IMR-90 (cell line): ENCODE measurements around the gene SATB2. TPM values are rescaled to one million over a fixed set of nuclear protein-coding genes. Genes with fewer than 3 reads are reported as not detected.

Experiments
- ATAC-seq: fragments of 200-7000 bp; cut with Tn5 transposase; 2 replicates; pipeline ENCODE4 v1.9.1; 2020; ENCODE audit warnings: low read depth, mild to moderate bottlenecking, moderate library complexity
- BruUV-seq: library from RNA; stranded (reverse); fragments of 400-500 nt; replicated peaks from 2 replicates; lab custom pipeline; 2021; lab: Mats Ljungman, UMichigan
- CTCF ChIA-PET: fragments of 300-600 bp; formaldehyde crosslinking; extraction: SDS; loops from one replicate; lab custom pipeline; 2021; ENCODE audit warnings: antibody characterized with exemption; lab: Yijun Ruan, JAX
- POLR2A ChIA-PET: fragments of 300-600 bp; sonication (Branson Sonifier 250); formaldehyde crosslinking; loops from one replicate; lab custom pipeline; 2022; ENCODE audit warnings: antibody characterized with exemption; ENCODE audit not compliant: unreplicated experiment; lab: Charles Lee
- DNase-seq: peaks from one replicate; pipeline ENCODE4 v3.0.0; 2013
- H2AFZ ChIP-seq: replicated peaks from 2 replicates; pipeline ENCODE3; 2013; ENCODE audit warnings: low read length, mild to moderate bottlenecking; ENCODE audit not compliant: poor library complexity
- H2AK5ac ChIP-seq: 2 replicates; pipeline ENCODE4 v1.6.1; 2013; ENCODE audit warnings: low read depth, low read length, inconsistent platforms
- H2AK9ac ChIP-seq: replicated peaks from 2 replicates; pipeline ENCODE3; 2013; ENCODE audit warnings: mild to moderate bottlenecking, low read depth, low read length, moderate library complexity; ENCODE audit not compliant: poor library complexity
- H2BK120ac ChIP-seq: 2 replicates; pipeline ENCODE4 v1.6.1; 2013; ENCODE audit warnings: low read depth, low read length, inconsistent platforms
- H2BK15ac ChIP-seq: 3 replicates; pipeline ENCODE4 v1.6.1; 2013; ENCODE audit warnings: low read depth, low read length, inconsistent platforms
- H2BK20ac ChIP-seq: 2 replicates; pipeline ENCODE4 v1.6.1; 2013; ENCODE audit warnings: low read depth, mild to moderate bottlenecking, inconsistent platforms, low read length, moderate library complexity
- H2BK5ac ChIP-seq: 2 replicates; pipeline ENCODE4 v1.6.1; 2013; ENCODE audit warnings: mild to moderate bottlenecking, low read depth, low read length, inconsistent platforms; ENCODE audit not compliant: poor library complexity, severe bottlenecking
- H3K14ac ChIP-seq: replicated peaks from 2 replicates; pipeline ENCODE4 v1.6.1; 2013; ENCODE audit warnings: low read depth, low read length, inconsistent platforms
- H3K18ac ChIP-seq: 2 replicates; pipeline ENCODE4 v1.6.1; 2013; ENCODE audit warnings: low read depth, low read length, control low read depth
- H3K23ac ChIP-seq: 2 replicates; pipeline ENCODE4 v1.6.1; 2013; ENCODE audit warnings: low read depth, low read length, inconsistent platforms
- H3K27ac ChIP-seq: 2 replicates; pipeline ENCODE4 v1.5.1; 2013; ENCODE audit warnings: mild to moderate bottlenecking, control low read depth, low read length; ENCODE audit not compliant: insufficient read depth
- H3K27me3 ChIP-seq: 2 replicates; pipeline ENCODE4 v1.6.1; 2013; ENCODE audit warnings: low read length; ENCODE audit not compliant: control insufficient read depth, insufficient read depth
- H3K36me3 ChIP-seq: 2 replicates; pipeline ENCODE4 v1.6.1; 2013; ENCODE audit warnings: low read length, mixed read lengths; ENCODE audit not compliant: control insufficient read depth, insufficient read depth
- H3K4ac ChIP-seq: 2 replicates; pipeline ENCODE4 v1.6.1; 2013; ENCODE audit warnings: low read depth, low read length, inconsistent platforms
- H3K4me1 ChIP-seq: 2 replicates; pipeline ENCODE4 v1.6.1; 2013; ENCODE audit warnings: low read length, mixed read lengths; ENCODE audit not compliant: control insufficient read depth, insufficient read depth
- H3K4me2 ChIP-seq: 2 replicates; pipeline ENCODE4 v1.6.1; 2013; ENCODE audit warnings: low read depth, mild to moderate bottlenecking, control low read depth, low read length, moderate library complexity
- H3K4me3 ChIP-seq: 2 replicates; pipeline ENCODE4 v1.5.1; 2013; ENCODE audit warnings: low read depth, mild to moderate bottlenecking, control low read depth, low read length, moderate library complexity; ENCODE audit not compliant: insufficient read depth
- H3K56ac ChIP-seq: 2 replicates; pipeline ENCODE4 v1.6.1; 2013; ENCODE audit warnings: low read length, inconsistent platforms; ENCODE audit not compliant: insufficient read depth; ENCODE audit errors: extremely low read depth
- H3K79me1 ChIP-seq, 2 experiments: 2 replicates each; pipeline ENCODE4 v1.6.1; 2013; ENCODE audit warnings: low read length in 2 of 2, inconsistent platforms in 1 of 2, low read depth in 1 of 2
- H3K9ac ChIP-seq: 2 replicates; pipeline ENCODE4 v1.6.1; 2013; ENCODE audit warnings: low read depth, low read length, control low read depth
- H3K9me1 ChIP-seq: 2 replicates; pipeline ENCODE4 v1.6.1; 2013; ENCODE audit warnings: low read length, inconsistent platforms; ENCODE audit not compliant: insufficient read depth
- H3K9me3 ChIP-seq: 2 replicates; pipeline ENCODE4 v1.6.1; 2013; ENCODE audit warnings: low read length; ENCODE audit not compliant: control insufficient read depth, insufficient read depth
- H4K20me1 ChIP-seq: 2 replicates; pipeline ENCODE4 v1.6.1; 2013; ENCODE audit warnings: low read length, inconsistent platforms; ENCODE audit not compliant: insufficient read depth
- H4K5ac ChIP-seq: 2 replicates; pipeline ENCODE4 v1.6.1; 2013; ENCODE audit warnings: mild to moderate bottlenecking, low read depth, low read length, control low read depth
- H4K8ac ChIP-seq, 2 experiments: 2 replicates each; pipeline ENCODE4 v1.6.1; 2013; ENCODE audit warnings: low read depth in 2 of 2, low read length in 2 of 2, control low read depth in 1 of 2, inconsistent platforms in 1 of 2
- H4K91ac ChIP-seq: 2 replicates; pipeline ENCODE4 v1.6.1; 2013; ENCODE audit warnings: low read depth, low read length, inconsistent platforms; ENCODE audit not compliant: insufficient read depth
- CEBPB ChIP-seq: IDR thresholded peaks from 2 replicates; pipeline ENCODE4 v1.6.1; 2012; ENCODE audit warnings: low read depth, low read length, improper control_type of control experiment
- FOS ChIP-seq: fragments of 150-350 bp; IDR thresholded peaks from 2 replicates; pipeline ENCODE4 v1.6.1; 2016; ENCODE audit warnings: low read depth, low read length
- MAZ ChIP-seq: IDR thresholded peaks from 2 replicates; pipeline ENCODE4 v1.6.1; 2012; ENCODE audit warnings: low read depth, mild to moderate bottlenecking, low read length, improper control_type of control experiment, moderate library complexity, borderline replicate concordance
- MXI1 ChIP-seq: IDR thresholded peaks from 2 replicates; pipeline ENCODE4 v1.6.1; 2012; ENCODE audit warnings: low read depth, mild to moderate bottlenecking, low read length, moderate library complexity, borderline replicate concordance
- RCOR1 ChIP-seq: IDR thresholded peaks from 2 replicates; pipeline ENCODE4 v1.6.1; 2012; ENCODE audit warnings: mild to moderate bottlenecking, low read length, improper control_type of control experiment; ENCODE audit not compliant: insufficient replicate concordance
- RFX5 ChIP-seq: IDR thresholded peaks from 2 replicates; pipeline ENCODE4 v1.8.0; 2012; ENCODE audit warnings: low read depth, mild to moderate bottlenecking, low read length, moderate library complexity
- SMC3 ChIP-seq: fragments of 150-350 bp; IDR thresholded peaks from 2 replicates; pipeline ENCODE4 v1.6.1; 2016; ENCODE audit warnings: low read depth, mild to moderate bottlenecking, antibody characterized with exemption, low read length, moderate library complexity
- dilution Hi-C: fragments of 300-500 bp; cut with HindIII; formaldehyde crosslinking; loops from one replicate; pipeline ENCODE4 v1.14.3; 2018; ENCODE audit warnings: low sequenced_read_pairs; ENCODE audit not compliant: unreplicated experiment
- in situ Hi-C: fragments of 300-500 bp; cut with MboI; formaldehyde crosslinking; loops from 3 replicates; pipeline ENCODE4 v1.14.3; 2019; ENCODE audit warnings: low sequenced_read_pairs, inconsistent platforms, mixed read lengths
- intact Hi-C: fragments of 100-400 bp; cut with micrococcal nuclease; formaldehyde crosslinking; loops from 2 replicates; pipeline ENCODE4 v1.10.0; 2022
- polyA plus RNA-seq, 3 experiments: library from polyadenylated mRNA; depleted of rRNA; stranded (reverse); fragments of >200 nt; gene quantifications; 2 replicates each; pipeline ENCODE4 v1.2.3, GENCODE V29; 2012; ENCODE audit warnings: low replicate concordance in 1 of 3
- total RNA-seq: library from RNA; depleted of rRNA; stranded (reverse); fragments of >200 nt; gene quantifications from 2 replicates; pipeline ENCODE4 v1.2.3, GENCODE V29; 2012

SATB2 gene
- total and polyA plus RNA-seq, 2 of the 4 experiments (the other 2 are of a cell fraction), result 6.2 to 8.4 TPM

DNA sequence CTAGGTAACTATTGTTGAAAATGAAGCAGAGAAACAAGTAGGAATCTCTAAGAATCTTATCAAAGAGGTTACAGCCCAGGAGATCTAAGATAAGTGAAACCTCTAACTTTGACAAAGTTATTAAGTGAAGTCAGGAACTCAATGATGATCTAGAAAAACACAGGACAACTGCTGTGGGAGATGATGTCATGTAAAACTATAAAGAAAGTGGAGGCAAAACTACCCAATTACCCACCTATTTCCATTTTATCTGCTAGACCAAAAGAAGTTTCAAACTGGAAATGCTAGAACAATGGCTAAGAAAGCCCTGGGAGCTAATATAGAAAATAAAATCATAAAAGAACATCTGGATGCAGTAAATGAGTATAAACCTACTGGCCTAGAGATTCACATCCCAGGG is 50.3 kb downstream of the SATB2 start:
- Histone ChIP-seq H2AK5ac (no peak overlapping the region), H2AFZ (no peak overlapping the region), H3K9ac (no peak overlapping the region), H3K9me3 (no peaks in the 10 kb centered on the region), H3K14ac (no peak overlapping the region), H4K5ac (no peak overlapping the region), H2BK5ac (no peak overlapping the region), H2AK9ac (no peak overlapping the region), H3K23ac (no peak overlapping the region), H4K8ac (no peak overlapping the region), H3K4me2 (no peak overlapping the region), H3K18ac (no peak overlapping the region), H3K56ac (no peak overlapping the region), H4K91ac (no peak overlapping the region), H2BK15ac (no peak overlapping the region), H3K9me1 (no peaks in the 10 kb centered on the region; the same call in 1 of the 2 replicates), H4K20me1 (no peaks in the 10 kb centered on the region), H3K4ac (no peak overlapping the region), H3K36me3 (peaks cover 4% of the 10 kb centered on the region; the same call in 1 of the 2 replicates), H3K4me1 (peaks cover 7% of the 10 kb centered on the region), H3K27me3 (no peaks in the 10 kb centered on the region), H2BK120ac (no peak overlapping the region), H2BK20ac (no peak overlapping the region), H3K79me1 (peaks cover 4% of the 10 kb centered on the region in 2 experiments; a peak in 3 of 4 replicates), H3K4me3 (no peak overlapping the region), H3K27ac (no peak overlapping the region)
- dilution Hi-C loops (no loop called here), in situ Hi-C loops (no loop called here), intact Hi-C loops (no loop called here)
- ChIA-PET POLR2A (no interaction called here), CTCF (no interaction called here)
- DNase-seq (no peak), ATAC-seq (no peak)
- TF ChIP-seq MXI1 (no peak), MAZ (no peak), RCOR1 (no peak), SMC3 (no peak), FOS (no peak), RFX5 (no peak), CEBPB (no peak)
- BruUV-seq, result no TSS peak
